K562 treated with DMSO at 1 percent for 48 hours (cell line): ENCODE measurements around the gene TMEM271. TPM values are rescaled to one million over a fixed set of nuclear protein-coding genes. Genes with fewer than 3 reads are reported as not detected.

Source experiments
- total RNA-seq: library from RNA; unstranded; fragments of 300-600 nt; gene quantifications from 2 replicates; pipeline ENCODE4 v1.2.3, GENCODE V29; 2022; ENCODE audit warnings: low replicate concordance; ENCODE audit errors: extremely low read depth

The TMEM271 gene, protein sequence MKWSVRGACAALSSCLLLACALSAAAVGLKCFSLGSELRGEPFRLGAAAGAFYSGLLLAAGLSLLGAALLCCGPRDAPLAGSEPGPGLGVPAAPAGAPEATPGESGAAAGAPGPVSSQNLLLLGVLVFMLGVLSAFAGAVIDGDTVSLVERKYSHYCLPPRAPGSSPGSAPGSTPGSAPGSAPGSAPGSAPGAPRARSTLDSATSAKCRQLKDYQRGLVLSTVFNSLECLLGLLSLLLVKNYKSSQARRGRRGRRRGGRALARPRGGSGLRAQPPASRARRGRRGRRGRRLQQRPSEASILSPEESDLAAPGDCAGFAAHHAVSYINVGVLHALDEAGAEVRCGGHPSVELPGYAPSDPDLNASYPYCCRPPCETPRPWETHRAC
- total RNA-seq = not detected in 2 replicates

DNA sequence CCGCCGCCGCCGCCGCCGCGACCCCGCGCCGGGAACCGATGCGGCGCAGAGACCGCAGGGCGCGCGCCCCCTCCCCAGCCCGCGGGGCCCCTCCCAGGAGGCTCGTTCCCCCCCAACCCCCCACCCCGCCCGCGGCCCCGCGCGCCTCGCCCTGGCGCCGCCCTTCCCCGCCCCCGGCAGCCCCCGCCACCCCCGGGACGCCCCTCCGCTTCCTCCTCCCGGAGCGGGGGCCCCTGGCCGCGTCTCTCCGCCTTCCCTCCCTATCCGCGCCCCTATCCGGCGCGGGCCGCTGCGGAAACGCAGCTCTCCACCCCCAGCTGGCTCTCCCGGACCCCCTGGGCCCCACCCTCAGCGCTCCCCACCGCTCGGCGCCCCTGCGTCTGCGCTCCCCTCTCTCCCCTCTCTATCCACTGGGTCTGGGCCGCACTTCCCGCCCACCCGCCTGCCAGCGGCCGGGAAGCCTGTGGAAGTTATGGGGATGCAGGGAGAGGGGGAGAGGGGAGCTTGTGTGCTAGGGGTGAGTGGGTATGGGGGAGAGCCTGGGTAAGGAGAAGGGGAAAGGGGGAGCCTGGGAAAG lies at the start of gene TMEM271:
TSS of gene TMEM271 (minus strand) at position 51 of the 577 bp plus-strand sequence. CDS start 233 bp downstream, outside the sequence.

DNA sequence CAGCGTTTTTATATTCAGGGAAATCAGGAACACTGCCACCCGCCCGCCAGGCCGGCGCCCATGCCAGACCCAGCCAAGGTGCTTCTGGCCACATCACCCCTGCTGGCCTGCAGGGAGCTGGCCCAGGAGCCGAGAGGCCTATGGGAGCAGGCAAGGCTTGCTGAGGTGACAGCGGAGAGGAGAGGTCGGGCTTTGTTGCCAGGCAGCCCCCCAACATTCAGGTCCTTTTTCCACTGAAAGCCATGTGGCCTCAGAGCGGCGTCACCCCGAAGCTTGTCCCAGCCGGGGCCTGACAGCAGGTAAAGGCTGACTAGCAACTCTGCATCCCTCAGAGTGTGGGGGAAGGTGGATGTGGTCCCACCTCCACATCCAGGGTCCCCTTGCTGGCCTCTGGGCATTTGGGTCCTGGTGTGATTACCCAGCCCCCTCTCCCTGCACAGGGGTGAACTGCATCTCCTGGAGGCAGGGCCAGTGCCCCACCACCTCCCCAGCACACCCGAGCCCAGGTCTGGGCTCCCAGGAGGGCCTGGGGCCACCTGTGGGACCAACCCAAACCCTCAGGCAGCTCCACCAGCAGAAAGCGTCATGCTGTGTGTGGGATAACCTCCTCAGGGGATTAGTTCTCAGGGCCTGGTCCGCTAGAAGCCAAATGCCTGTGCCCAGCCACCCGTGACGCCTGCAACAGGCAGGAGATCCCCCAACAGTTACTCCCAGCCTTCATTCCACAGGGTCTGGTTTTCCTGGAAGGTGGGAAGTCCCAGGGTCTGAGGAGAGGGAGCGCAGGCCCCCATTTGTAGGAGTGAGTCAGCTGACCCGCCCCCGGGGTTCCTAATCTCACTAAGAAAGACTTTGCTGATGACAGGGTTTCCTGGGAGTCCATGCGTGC lies 48.9 kb upstream of the TMEM271 start, which contains the start of gene PDE6B:
TSS of gene PDE6B (plus strand) at position 869 of the 886 bp plus-strand sequence. CDS start 54 bp downstream, outside the sequence.

Other genes starting within 250 kb of the TMEM271 start
- gene ZNF141, start 238.5 kb downstream of the TMEM271 start, total RNA-seq = not detected in 2 replicates
- gene ZNF721, start 77.1 kb downstream of the TMEM271 start, total RNA-seq = not detected in 2 replicates
- not detected in 2 replicates for gene PIGG, start 77.1 kb downstream of the TMEM271 start, total RNA-seq
- gene PDE6B, start 49.3 kb upstream of the TMEM271 start, total RNA-seq = not detected in 2 replicates
- gene ATP5ME, start 98.0 kb upstream of the TMEM271 start, total RNA-seq = not detected in 2 replicates
- gene MYL5, start 98.2 kb upstream of the TMEM271 start, total RNA-seq = not detected in 2 replicates
- gene SLC49A3, start 112.9 kb upstream of the TMEM271 start, total RNA-seq = not detected in 2 replicates
- not detected in 2 replicates for gene PCGF3, start 129.5 kb upstream of the TMEM271 start, total RNA-seq
- not detected in 2 replicates for gene CPLX1, start 249.8 kb upstream of the TMEM271 start, total RNA-seq